Activated T-helper 1 cell treated with anti-CD3 and anti-CD28 coated beads, Interleukin-2, amount 50 U/mL, for 16 hours (primary cell): Measurements from ENCODE around the gene SLC31A1.
A peak's percentile ranks its signal among the peaks of the same experiment; 100 is the strongest.
"Not testable (repeated sequence)": the region's sequence is repeated elsewhere in the genome, so short reads cannot be mapped to it uniquely, and the experiment has no call there.

Experiments used
- DNase-seq, 2 donors: peaks; one replicate each; pipeline ENCODE4 v3.0.0-alpha.2; 2020; ENCODE audit warnings: low read depth in 1 of 2, low spot score in 1 of 2

Gene SLC31A1

GRCh38 chr9:113261917-113262671, 40.8 kb downstream of the SLC31A1 start:
- DNase-seq: no peak

GRCh38 chr9:113266174-113266573, 44.8 kb downstream of the SLC31A1 start:
- DNase-seq: no peak

GRCh38 chr9:113267911-113268566, 46.7 kb downstream of the SLC31A1 start:
- DNase-seq: no peak

- DNase-seq: no peak
Measured at GRCh38 chr9:113269355-113269754, 48.0 kb downstream of the SLC31A1 start.

GRCh38 chr9:113269871-113270270, 48.5 kb downstream of the SLC31A1 start:
- no peak for DNase-seq

GRCh38 chr9:113274474-113275156, 53.3 kb downstream of the SLC31A1 start:
- no peak for DNase-seq

- DNase-seq: peak; percentile 89 to 93
Measured at GRCh38 chr9:113275157-113276131, 54.1 kb downstream of the SLC31A1 start, which contains the start of the genes CDC26 and PRPF4. TSS of gene CDC26 (minus strand) at chr9:113275572. CDS start at chr9:113272507, 3,065 bp downstream. TSS of gene PRPF4 (plus strand) at chr9:113275658. CDS start at chr9:113275744, 86 bp downstream.

GRCh38 chr9:113278840-113279239, 57.5 kb downstream of the SLC31A1 start:
- no peak for DNase-seq

- DNase-seq: no peak
Measured at GRCh38 chr9:113281356-113281755, 60.0 kb downstream of the SLC31A1 start.

GRCh38 chr9:113289091-113289490, 67.7 kb downstream of the SLC31A1 start:
- no peak for DNase-seq

GRCh38 chr9:113290052-113290607, 68.8 kb downstream of the SLC31A1 start:
- no peak for DNase-seq

- DNase-seq: no peak
Measured at GRCh38 chr9:113293285-113293878, 72.0 kb downstream of the SLC31A1 start.

GRCh38 chr9:113296247-113296646, 74.9 kb downstream of the SLC31A1 start:
- not testable (repeated sequence) for DNase-seq

GRCh38 chr9:113296796-113297558, 75.6 kb downstream of the SLC31A1 start:
- no peak for DNase-seq

- no peak for DNase-seq
Measured at GRCh38 chr9:113298311-113298710, 77.0 kb downstream of the SLC31A1 start.

- no peak for DNase-seq
Measured at GRCh38 chr9:113298924-113299770, 77.8 kb downstream of the SLC31A1 start.

GRCh38 chr9:113299800-113300292, 78.5 kb downstream of the SLC31A1 start:
- no peak for DNase-seq

GRCh38 chr9:113301548-113301947, 80.2 kb downstream of the SLC31A1 start:
- DNase-seq: no peak
